ENCODE measurements around the gene DNM1. TPM values are rescaled to one million over a fixed set of nuclear protein-coding genes. Genes with fewer than 3 reads are reported as not detected.

Gene DNM1
- total and polyA plus RNA-seq, 10 of the 15 experiments (the other 5 are each of a cell fraction or from before 2014, with no cell fraction given): 0.06 to 0.67 (median 0.19) TPM; not detected in 3

DNA sequence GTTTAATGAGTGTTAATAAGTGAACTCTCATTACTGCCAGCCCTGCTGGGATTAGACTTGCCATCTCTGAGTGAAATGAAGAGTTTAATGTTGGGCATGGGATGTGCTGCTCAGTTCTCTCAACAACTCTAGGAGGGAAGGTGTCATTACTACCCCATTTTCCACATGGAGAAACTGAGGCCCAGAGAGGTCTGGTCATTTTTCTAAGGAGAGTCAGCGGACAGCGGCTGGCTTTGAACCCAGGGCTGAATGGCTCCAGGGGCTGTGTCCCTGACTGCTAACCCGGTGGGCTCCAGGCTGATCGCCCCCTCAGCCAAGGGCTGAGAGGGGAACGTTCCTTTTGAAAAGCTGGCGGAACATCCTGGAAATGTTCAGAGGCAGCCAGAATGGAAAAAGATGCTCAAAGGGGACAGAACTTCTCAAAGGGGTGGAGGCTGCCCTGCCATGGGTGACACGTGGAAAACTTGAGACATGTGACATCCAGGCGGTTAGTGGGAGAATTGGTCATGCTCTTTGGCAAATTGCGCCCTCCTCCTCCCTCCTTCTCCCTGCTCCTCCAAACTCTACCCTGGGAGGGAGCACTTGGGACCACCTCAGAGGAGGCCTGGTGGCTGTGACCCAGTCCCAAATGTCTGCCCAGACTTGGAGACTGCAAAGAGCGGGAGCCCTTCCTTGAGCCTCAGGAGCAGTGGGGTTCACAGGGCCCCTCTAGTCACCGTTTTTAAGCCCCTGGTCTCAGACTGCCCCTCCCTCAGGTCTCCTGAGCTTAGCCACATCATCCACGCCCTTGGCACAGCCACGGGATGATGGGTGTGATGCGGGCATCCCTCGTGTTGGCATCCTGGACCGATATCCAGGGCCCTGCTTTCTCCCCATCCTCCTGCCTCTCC is 28.7 kb downstream of the DNM1 start:
- ATAC-seq: no peak
- no peak overlapping the region for H3K9ac ChIP-seq (ENCODE audit: control insufficient read depth, insufficient read depth, low read length)

More for the DNA sequence above, 28.7 kb downstream of the DNM1 start:
- in situ Hi-C loops (cut with MboI): no loop called here
- CTCF ChIA-PET: interaction anchor here (0.5 kb wide), 1 partner anchor 474 kb away, joined by 4 read pairs; no protein-coding TSS in a partner anchor
- BruUV-seq (replicated peaks): no TSS peak
- no peak for FAIRE-seq
- POLR2A ChIA-PET: no interaction called here
- no peak overlapping the region for H3K4me2 ChIP-seq (ENCODE audit: control insufficient read depth, insufficient read depth)
- no peak overlapping the region for H3K27ac ChIP-seq (ENCODE audit: control insufficient read depth, insufficient read depth)
- RAD21 ChIA-PET (ENCODE audit: unreplicated experiment): no interaction called here
- H3K79me2 ChIP-seq (ENCODE audit: control insufficient read depth, insufficient read depth, low read length): no peaks in the 10 kb centered on the region
- H2AFZ ChIP-seq (ENCODE audit: control insufficient read depth, low read depth, low read length): no peak overlapping the region
- no peaks in the 10 kb centered on the region for H3K9me3 ChIP-seq (replicated peaks; ENCODE audit: control insufficient read depth, insufficient read depth, low read length)
- no peak for DNase-seq (ENCODE audit: low read depth, low spot score)
- no peak overlapping the region for H3K4me3 ChIP-seq
- TF ChIP-seq SREBF2 (IDR thresholded peaks at IDR 0.05; ENCODE audit: low read length): no peak
- no peak for TF ChIP-seq HDAC6 (IDR thresholded peaks at IDR 0.05; ENCODE audit: unreplicated experiment)
- TF ChIP-seq, protein P1, sequence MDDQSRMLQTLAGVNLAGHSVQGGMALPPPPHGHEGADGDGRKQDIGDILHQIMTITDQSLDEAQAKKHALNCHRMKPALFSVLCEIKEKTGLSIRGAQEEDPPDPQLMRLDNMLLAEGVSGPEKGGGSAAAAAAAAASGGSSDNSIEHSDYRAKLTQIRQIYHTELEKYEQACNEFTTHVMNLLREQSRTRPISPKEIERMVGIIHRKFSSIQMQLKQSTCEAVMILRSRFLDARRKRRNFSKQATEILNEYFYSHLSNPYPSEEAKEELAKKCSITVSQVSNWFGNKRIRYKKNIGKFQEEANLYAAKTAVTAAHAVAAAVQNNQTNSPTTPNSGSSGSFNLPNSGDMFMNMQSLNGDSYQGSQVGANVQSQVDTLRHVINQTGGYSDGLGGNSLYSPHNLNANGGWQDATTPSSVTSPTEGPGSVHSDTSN (IDR thresholded peaks at IDR 0.05; ENCODE audit: insufficient replicate concordance, low read depth, low read length): no peak
- TF ChIP-seq STAT3 (IDR thresholded peaks at IDR 0.05; ENCODE audit: low read depth, low read length): no peak
- TF ChIP-seq ZNF384 (IDR thresholded peaks at IDR 0.05; ENCODE audit: borderline replicate concordance, low read depth, low read length): no peak
- H4K20me1 ChIP-seq (ENCODE audit: control insufficient read depth, insufficient read depth): no peaks in the 10 kb centered on the region
- SMC1A ChIA-PET (ENCODE audit: uncharacterized antibody, unreplicated experiment): no interaction called here
- H3K36me3 ChIP-seq (ENCODE audit: control insufficient read depth in 2 of 2, insufficient read depth in 2 of 2, low read length in 1 of 2): no peaks in the 10 kb centered on the region
- no peaks in the 10 kb centered on the region for H3K4me1 ChIP-seq (ENCODE audit: control insufficient read depth, insufficient read depth, low read length)
- 33% methylated on average over 16 of the region's 16 CpGs for WGBS (ENCODE audit: insufficient coverage, insufficient replicate concordance, low lambda C conversion rate, missing lambda C conversion rate)
- H3K27me3 ChIP-seq (replicated peaks in 1 of 2; ENCODE audit: control insufficient read depth in 2 of 2, insufficient read depth in 2 of 2, low read length in 1 of 2): peaks cover 0 to 2% of the 10 kb centered on the region in 2 experiments; a peak in 1 of 4 replicates
- intact Hi-C loops (cut with micrococcal nuclease; ENCODE audit: unreplicated experiment): no loop called here
